HUES64 (cell line): Measurements from ENCODE around the gene CYTL1.

Experiments used
- H3K27ac ChIP-seq: 2 replicates; pipeline ENCODE4 v1.7.0; 2013; ENCODE audit warnings: low read depth, low read length, inconsistent platforms
- H3K27me3 ChIP-seq: 2 replicates; pipeline ENCODE4 v1.6.1; 2013; ENCODE audit warnings: mild to moderate bottlenecking, low read length; ENCODE audit not compliant: insufficient read depth
- H3K36me3 ChIP-seq: 2 replicates; pipeline ENCODE4 v1.6.1; 2013; ENCODE audit warnings: mild to moderate bottlenecking, low read length; ENCODE audit not compliant: insufficient read depth
- H3K4me1 ChIP-seq: 2 replicates; pipeline ENCODE4 v1.6.1; 2013; ENCODE audit warnings: mild to moderate bottlenecking, low read length, moderate library complexity; ENCODE audit not compliant: insufficient read depth
- H3K4me3 ChIP-seq: 2 replicates; pipeline ENCODE4 v1.5.1; 2013; ENCODE audit warnings: mild to moderate bottlenecking, low read length, moderate library complexity
- H3K9ac ChIP-seq: 2 replicates; pipeline ENCODE4 v1.6.1; 2013; ENCODE audit warnings: mild to moderate bottlenecking, low read depth, low read length
- H3K9me3 ChIP-seq: 2 replicates; pipeline ENCODE4 v1.6.1; 2013; ENCODE audit warnings: low read depth, low read length; ENCODE audit not compliant: insufficient read depth
- WGBS: fragments of 150-250, 120-280 bp; methylation state at CpG from one replicate; pipeline ENCODE4 v1.1.7; 2013; ENCODE audit warnings: missing lambda C conversion rate; 5-methylcytosine and 5-hydroxymethylcytosine counted together

Gene CYTL1

GRCh38 chr4:5033281-5033841 is 14.1 kb upstream of the CYTL1 start:
- no peaks in the 10 kb centered on the region for H3K27me3 ChIP-seq
- H3K27ac ChIP-seq = no peak overlapping the region
- no peak overlapping the region for H3K4me3 ChIP-seq
- H3K36me3 ChIP-seq = no peaks in the 10 kb centered on the region
- peaks cover 3% of the 10 kb centered on the region; the same call in 1 of the 2 replicates for H3K4me1 ChIP-seq
- H3K9ac ChIP-seq = no peak overlapping the region
- H3K9me3 ChIP-seq = no peaks in the 10 kb centered on the region
- 88% methylated on average over 10 of the region's 10 CpGs for WGBS

GRCh38 chr4:5032813-5033212 is 13.6 kb upstream of the CYTL1 start:
- Histone ChIP-seq H3K27me3 (no peaks in the 10 kb centered on the region), H3K27ac (no peak overlapping the region), H3K4me3 (no peak overlapping the region), H3K36me3 (no peaks in the 10 kb centered on the region), H3K9me3 (no peaks in the 10 kb centered on the region), H3K4me1 (peaks cover 3% of the 10 kb centered on the region; the same call in 1 of the 2 replicates), H3K9ac (no peak overlapping the region)
- WGBS = 91% methylated on average over 4 of the region's 5 CpGs

GRCh38 chr4:5030927-5031326 is 11.7 kb upstream of the CYTL1 start:
- Histone ChIP-seq H3K27ac (no peak overlapping the region), H3K27me3 (no peaks in the 10 kb centered on the region), H3K4me3 (no peak overlapping the region), H3K9me3 (no peaks in the 10 kb centered on the region), H3K4me1 (no peaks in the 10 kb centered on the region), H3K9ac (no peak overlapping the region), H3K36me3 (no peaks in the 10 kb centered on the region)
- whole genome bisulfite sequencing = 97% methylated on average over 3 of the region's 3 CpGs

GRCh38 chr4:5030221-5030620 is 11.0 kb upstream of the CYTL1 start:
- Histone ChIP-seq H3K9me3 (no peaks in the 10 kb centered on the region), H3K36me3 (no peaks in the 10 kb centered on the region), H3K27ac (no peak overlapping the region), H3K9ac (no peak overlapping the region), H3K27me3 (no peaks in the 10 kb centered on the region), H3K4me1 (no peaks in the 10 kb centered on the region), H3K4me3 (no peak overlapping the region)
- WGBS = 93% methylated on average over 4 of the region's 4 CpGs

GRCh38 chr4:5029447-5029846 is 10.2 kb upstream of the CYTL1 start:
- Histone ChIP-seq H3K9me3 (no peaks in the 10 kb centered on the region), H3K9ac (no peak overlapping the region), H3K4me3 (no peak overlapping the region), H3K27me3 (no peaks in the 10 kb centered on the region), H3K27ac (no peak overlapping the region), H3K36me3 (no peaks in the 10 kb centered on the region), H3K4me1 (no peaks in the 10 kb centered on the region)
- 92% methylated on average over 7 of the region's 8 CpGs for WGBS

GRCh38 chr4:5028480-5028879 is 9.2 kb upstream of the CYTL1 start:
- Histone ChIP-seq H3K4me3 (no peak overlapping the region), H3K27ac (no peak overlapping the region), H3K4me1 (no peaks in the 10 kb centered on the region), H3K36me3 (no peaks in the 10 kb centered on the region), H3K9me3 (no peaks in the 10 kb centered on the region), H3K9ac (no peak overlapping the region), H3K27me3 (no peaks in the 10 kb centered on the region)
- WGBS = 97% methylated on average over 2 of the region's 2 CpGs

- no peak overlapping the region for H3K9ac ChIP-seq
- no peak overlapping the region for H3K4me3 ChIP-seq
- H3K27ac ChIP-seq = no peak overlapping the region
- H3K36me3 ChIP-seq = no peaks in the 10 kb centered on the region
- H3K27me3 ChIP-seq = no peaks in the 10 kb centered on the region
- H3K9me3 ChIP-seq = no peaks in the 10 kb centered on the region
- H3K4me1 ChIP-seq = no peaks in the 10 kb centered on the region
Measured at GRCh38 chr4:5027346-5027745, 8.1 kb upstream of the CYTL1 start.

- Histone ChIP-seq H3K9ac (no peak overlapping the region), H3K27ac (no peak overlapping the region), H3K4me3 (no peak overlapping the region), H3K4me1 (no peaks in the 10 kb centered on the region), H3K9me3 (no peaks in the 10 kb centered on the region), H3K27me3 (no peaks in the 10 kb centered on the region), H3K36me3 (no peaks in the 10 kb centered on the region)
- WGBS = 92% methylated on average over 3 of the region's 3 CpGs
Measured at GRCh38 chr4:5026371-5026770, 7.1 kb upstream of the CYTL1 start.

- 94% methylated on average over 6 of the region's 6 CpGs for WGBS
- H3K27me3 ChIP-seq = no peaks in the 10 kb centered on the region
- no peaks in the 10 kb centered on the region for H3K9me3 ChIP-seq
- H3K4me3 ChIP-seq = no peak overlapping the region
- H3K36me3 ChIP-seq = no peaks in the 10 kb centered on the region
- H3K9ac ChIP-seq = no peak overlapping the region
- no peaks in the 10 kb centered on the region for H3K4me1 ChIP-seq
- H3K27ac ChIP-seq = no peak overlapping the region
Measured at GRCh38 chr4:5024673-5025072, 5.4 kb upstream of the CYTL1 start.

GRCh38 chr4:5021546-5021945 is 2.3 kb upstream of the CYTL1 start:
- H3K9ac ChIP-seq = no peak overlapping the region
- H3K4me1 ChIP-seq = peaks cover 8% of the 10 kb centered on the region; the same call in 1 of the 2 replicates
- no peaks in the 10 kb centered on the region for H3K36me3 ChIP-seq
- no peaks in the 10 kb centered on the region for H3K27me3 ChIP-seq
- no peaks in the 10 kb centered on the region for H3K9me3 ChIP-seq
- 89% methylated on average over 2 of the region's 3 CpGs for WGBS
- H3K27ac ChIP-seq = no peak overlapping the region
- H3K4me3 ChIP-seq = no peak overlapping the region

- H3K9ac ChIP-seq = no peak overlapping the region
- H3K4me3 ChIP-seq = no peak overlapping the region
- peaks cover 8% of the 10 kb centered on the region; the same call in 1 of the 2 replicates for H3K4me1 ChIP-seq
- WGBS = 96% methylated on average over 1 of the region's 1 CpG
- H3K27me3 ChIP-seq = no peaks in the 10 kb centered on the region
- no peaks in the 10 kb centered on the region for H3K9me3 ChIP-seq
- no peaks in the 10 kb centered on the region for H3K36me3 ChIP-seq
- no peak overlapping the region for H3K27ac ChIP-seq
Measured at GRCh38 chr4:5020341-5020740, 1.1 kb upstream of the CYTL1 start.

- 92% methylated on average over 8 of the region's 12 CpGs for WGBS
Measured at GRCh38 chr4:5019796-5020195, 538 bp upstream of the CYTL1 start.

More at GRCh38 chr4:5019796-5020195, 538 bp upstream of the CYTL1 start:
- H3K4me3 ChIP-seq = no peak overlapping the region
- H3K27ac ChIP-seq = no peak overlapping the region
- H3K9ac ChIP-seq = no peak overlapping the region
- no peaks in the 10 kb centered on the region for H3K27me3 ChIP-seq
- no peaks in the 10 kb centered on the region for H3K9me3 ChIP-seq
- H3K36me3 ChIP-seq = no peaks in the 10 kb centered on the region
- peaks cover 8% of the 10 kb centered on the region; the same call in 1 of the 2 replicates for H3K4me1 ChIP-seq
